Measurements from ENCODE around the gene ALDH18A1.
A peak's percentile ranks its signal among the peaks of the same experiment; 100 is the strongest.

- TF ChIP-seq TEAD1 (CRISPR knock-in tag; IDR thresholded peaks at IDR 0.05) = peak; percentile 58; the same call in 1 of the 2 replicates
- TF ChIP-seq NR3C1 (CRISPR knock-in tag; conservative IDR thresholded peaks at IDR 0.05; ENCODE audit: low read depth) = no peak
- TF ChIP-seq NR1H2 (CRISPR knock-in tag; IDR thresholded peaks at IDR 0.05) = no peak
- TF ChIP-seq CTCF (IDR thresholded peaks at IDR 0.05) = peak; percentile 99
- no peak for TF ChIP-seq NR2C2 (CRISPR knock-in tag; IDR thresholded peaks at IDR 0.05)
- peak; percentile 81 for TF ChIP-seq FOXK1 (CRISPR knock-in tag; IDR thresholded peaks at IDR 0.05)
- no peak for TF ChIP-seq GRHL2 (CRISPR knock-in tag; IDR thresholded peaks at IDR 0.05; ENCODE audit: insufficient replicate concordance, severe bottlenecking)
- TF ChIP-seq, protein P1, sequence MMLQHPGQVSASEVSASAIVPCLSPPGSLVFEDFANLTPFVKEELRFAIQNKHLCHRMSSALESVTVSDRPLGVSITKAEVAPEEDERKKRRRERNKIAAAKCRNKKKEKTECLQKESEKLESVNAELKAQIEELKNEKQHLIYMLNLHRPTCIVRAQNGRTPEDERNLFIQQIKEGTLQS (CRISPR knock-in tag; conservative IDR thresholded peaks at IDR 0.05) = no peak
- TF ChIP-seq ESRRA (CRISPR knock-in tag; IDR thresholded peaks at IDR 0.05; ENCODE audit: borderline replicate concordance) = no peak
- TF ChIP-seq JUN (CRISPR knock-in tag; IDR thresholded peaks at IDR 0.05) = no peak
Observed at GRCh38 chr10:95693668-95694534, 37.4 kb upstream of the ALDH18A1 start, which contains the start of gene TCTN3.

Data from WTC11 (cell line).